ENCODE measurements around the gene INPP5A.
"Not testable (repeated sequence)": the region's sequence is repeated elsewhere in the genome, so short reads cannot be mapped to it uniquely, and the experiment has no call there.

Gene INPP5A

DNA sequence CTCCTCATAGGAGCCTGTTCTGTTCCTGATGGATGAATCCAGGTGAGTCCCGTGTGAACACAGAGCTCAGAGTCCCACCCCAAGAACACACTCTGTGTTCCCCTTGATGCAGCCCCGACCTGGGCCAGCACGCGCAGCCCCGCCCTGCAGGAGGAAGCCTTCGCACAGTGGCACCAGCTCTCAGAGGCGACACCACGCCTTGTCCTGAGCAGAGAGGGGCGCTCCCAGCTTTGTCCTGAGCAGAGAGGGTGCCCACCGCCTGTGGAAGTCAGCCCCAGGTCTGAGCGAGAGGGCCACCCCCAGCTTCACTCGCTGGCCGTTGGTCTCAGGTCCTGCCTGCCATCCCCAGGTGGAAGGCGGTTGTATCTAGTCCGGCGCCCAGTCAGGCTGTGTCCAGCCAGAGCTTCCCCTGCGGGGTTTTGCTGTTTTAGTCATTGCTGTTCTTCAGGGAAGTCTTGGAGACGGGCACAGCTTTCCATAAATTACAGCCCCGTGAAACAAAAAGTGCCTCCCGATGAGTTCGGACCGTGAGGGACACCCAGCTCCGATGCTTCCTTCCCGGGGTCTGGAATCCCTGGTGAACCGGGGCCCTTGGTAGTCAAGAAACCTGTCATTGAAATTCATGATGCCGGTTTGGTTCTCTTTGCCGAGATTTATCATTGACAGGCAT, 204.7 kb downstream of the INPP5A start:
- no peak for DNase-seq (ENCODE audit: low read depth in 2 of 2)

DNA sequence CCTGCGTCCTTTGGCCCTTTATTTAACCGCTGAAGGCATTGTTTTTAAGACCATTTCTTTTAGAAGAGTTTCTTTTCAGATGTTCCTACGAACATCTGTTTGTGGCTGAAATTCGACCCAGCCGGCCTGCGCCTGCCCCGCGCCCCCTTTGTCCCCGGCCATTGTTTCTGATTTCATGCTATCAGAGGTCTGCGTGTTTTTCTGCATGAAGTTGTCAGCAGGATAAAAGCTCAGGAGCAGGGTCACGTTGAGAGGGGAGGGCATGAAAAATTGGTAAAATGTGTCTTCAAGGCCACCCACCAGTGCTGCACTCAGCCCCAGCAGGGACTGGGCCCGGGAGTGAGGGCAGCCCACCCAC, 205.2 kb downstream of the INPP5A start:
- DNase-seq (ENCODE audit: low read depth in 2 of 2), result no peak

DNA sequence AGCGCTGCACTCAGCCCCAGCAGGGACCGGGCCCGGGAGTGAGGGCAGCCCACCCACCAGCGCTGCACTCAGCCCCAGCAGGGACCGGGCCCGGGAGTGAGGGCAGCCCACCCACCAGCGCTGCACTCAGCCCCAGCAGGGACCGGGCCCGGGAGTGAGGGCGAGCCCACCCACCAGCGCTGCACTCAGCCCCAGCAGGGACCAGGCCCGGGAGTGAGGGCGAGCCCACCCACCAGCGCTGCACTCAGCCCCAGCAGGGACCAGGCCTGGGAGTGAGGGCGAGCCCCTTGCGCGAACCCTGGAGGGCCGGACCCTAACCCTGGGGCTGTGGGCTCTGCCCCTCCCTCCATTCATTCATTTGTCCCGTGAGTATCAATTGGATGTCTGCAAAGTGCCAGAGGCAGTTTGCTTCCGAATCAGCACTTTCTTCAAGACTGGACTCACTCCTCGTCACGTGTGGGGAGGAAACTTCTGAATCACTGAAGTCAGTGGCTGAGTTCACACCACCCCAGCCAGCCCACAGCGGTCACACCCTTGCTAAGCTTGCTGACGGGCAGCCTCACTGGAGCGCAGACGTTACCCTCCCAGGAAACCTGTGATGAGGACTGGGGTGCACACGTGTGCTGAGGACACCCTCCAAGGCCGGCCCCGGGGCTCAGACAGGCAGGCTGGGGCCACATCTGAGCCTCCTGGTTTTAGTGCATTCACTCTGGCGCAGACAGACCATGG, 205.8 kb downstream of the INPP5A start:
- DNase-seq (ENCODE audit: low read depth in 2 of 2), result not testable (repeated sequence)

DNA sequence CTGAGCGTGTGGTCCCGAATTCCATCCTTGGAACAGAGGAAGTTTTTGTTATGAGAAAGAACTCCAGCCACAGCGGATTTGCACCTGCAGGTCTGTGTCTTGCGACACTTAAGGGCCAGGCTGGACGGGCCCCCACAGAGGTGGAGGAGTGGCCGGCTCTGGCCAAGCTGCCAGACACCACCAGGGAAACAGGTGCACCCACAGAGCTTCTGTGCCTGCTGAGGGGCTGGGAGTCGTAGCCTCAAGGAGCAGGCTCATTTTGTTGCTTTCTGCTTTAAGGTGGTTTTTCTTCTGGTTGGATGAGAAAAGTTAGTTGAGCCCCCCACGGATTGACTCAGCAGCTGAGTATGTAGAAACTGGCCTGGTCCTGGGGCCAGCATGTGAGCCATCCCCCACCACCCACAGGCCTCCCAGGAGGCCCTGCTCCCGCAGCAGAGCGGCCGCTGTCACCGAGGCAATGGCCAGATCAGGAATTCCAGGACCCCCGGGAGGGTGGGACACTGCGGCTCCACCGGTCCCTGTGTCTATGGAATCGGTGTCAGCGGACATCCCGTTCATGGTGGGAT, 206.4 kb downstream of the INPP5A start:
- DNase-seq (ENCODE audit: low read depth in 2 of 2), result no peak

DNA sequence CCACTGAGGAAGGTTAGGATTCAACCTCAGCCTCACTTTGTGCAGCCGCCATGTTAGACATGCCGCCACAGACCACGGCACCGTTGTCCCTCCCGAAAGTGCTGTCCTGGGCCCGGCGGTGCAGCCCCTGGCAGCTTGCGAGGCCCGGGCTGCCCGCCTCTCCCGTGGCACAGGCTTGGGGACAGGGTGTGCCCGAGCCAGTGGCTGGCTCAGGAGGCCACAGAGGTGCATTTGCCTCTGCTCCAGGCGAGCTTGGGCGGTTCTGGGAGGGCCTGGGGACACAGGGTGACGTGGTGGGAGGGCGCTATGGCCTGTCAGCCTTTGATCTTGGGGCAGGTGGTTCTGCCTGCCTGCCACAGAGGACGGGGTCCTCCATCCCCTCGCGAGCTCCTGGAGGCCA, 207.3 kb downstream of the INPP5A start:
- DNase-seq (ENCODE audit: low read depth in 2 of 2), result no peak

DNA sequence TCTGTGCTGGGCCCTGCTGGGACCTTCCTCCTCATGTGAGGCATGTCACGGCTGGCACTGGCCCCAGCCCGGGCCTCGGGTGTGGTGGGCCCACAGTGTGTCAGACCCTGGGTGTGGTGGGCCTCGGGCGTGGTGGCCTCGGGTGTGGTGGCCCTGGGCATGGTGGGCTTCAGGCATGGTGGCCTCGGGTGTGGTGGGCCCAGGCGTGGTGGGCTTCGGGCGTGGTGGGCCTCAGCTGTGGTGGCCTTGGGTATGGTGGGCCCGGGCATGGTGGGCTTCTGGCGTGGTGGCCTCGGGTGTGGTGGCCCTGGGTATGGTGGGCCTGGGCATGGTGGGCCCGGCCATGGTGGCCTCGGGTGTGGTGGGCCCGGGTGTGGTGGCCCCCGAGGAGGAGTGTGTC, 207.9 kb downstream of the INPP5A start:
- DNase-seq (ENCODE audit: low read depth in 2 of 2), result no peak

DNA sequence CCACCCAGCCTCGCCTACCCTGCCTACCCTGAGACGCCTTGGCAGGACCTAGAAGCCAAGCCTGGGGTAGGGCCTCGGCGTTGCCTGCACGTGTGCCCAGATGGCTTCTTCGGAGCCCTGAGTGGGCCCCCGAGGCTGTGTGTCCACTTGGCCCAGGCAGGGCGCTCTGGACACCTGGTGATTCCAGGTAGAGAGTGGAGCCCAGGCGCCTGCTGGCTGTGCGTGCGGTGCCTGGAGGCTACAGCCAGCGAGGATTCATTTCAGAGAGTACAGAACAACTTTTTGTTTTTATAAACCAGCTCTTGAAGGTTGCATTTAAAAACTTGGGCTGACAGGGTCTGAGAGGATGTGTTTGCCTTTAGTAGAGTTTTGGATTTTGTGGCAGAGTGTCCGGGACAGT, 208.4 kb downstream of the INPP5A start:
- no peak for DNase-seq (ENCODE audit: low read depth in 2 of 2)

DNA sequence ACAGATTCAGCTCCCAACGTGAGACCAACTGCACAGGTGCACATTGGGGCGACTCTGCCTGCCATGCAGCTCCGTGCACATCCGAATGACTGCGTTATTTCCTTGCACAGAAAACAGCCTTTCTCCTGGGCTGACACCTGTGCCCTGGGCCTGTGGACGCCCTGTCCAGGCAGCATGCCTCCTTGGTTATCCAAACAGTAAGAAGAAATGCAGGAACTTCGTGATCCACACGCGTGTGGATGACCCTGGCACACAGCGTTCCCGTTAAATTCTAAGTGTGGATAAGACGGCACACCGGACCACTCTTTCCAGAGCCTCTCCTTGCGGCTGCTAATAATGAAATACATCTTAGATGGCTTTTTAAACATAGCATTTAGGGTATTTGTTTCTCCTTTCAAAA, 208.8 kb downstream of the INPP5A start:
- DNase-seq (ENCODE audit: low read depth in 2 of 2), result no peak

DNA sequence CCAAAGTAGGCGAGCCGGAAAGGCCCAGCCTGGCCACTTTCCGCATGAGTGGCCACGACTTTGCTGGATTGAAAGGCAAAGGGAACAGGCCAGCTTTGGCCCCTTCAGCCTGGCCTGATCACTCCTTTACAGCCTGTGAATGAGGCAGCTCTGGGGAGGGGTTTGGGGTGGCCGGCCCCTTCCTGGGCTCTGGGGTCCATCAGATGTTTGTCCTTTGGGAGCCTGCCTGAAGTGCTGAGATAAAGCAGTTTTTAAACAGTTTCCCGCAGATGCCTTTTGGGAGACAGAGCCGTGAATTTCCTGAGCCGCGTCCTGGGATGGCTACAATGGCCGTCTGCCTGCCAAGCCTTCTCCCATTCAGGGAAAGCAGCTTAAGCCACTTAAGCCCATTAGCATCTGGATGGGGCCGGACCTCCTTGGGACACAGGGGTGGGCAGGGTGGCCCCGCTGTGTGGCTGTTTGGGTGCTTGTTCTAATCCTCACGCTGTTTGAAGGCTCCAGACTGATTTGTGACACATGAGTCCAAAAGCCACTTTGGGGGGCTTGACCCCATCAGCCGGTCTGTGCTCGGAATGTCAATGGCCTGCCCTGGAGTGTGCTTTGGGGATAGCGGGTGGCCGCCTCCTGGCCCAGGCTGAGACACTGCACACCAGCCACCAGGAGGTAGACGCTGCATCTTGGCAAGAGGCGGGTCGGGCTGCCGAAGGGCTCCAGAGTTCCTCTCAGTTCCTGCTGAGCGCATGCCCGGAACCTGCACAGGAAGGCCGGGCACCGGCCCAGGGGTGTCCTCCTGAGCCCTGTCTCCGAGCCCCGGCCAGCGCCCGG, 209.4 kb downstream of the INPP5A start:
- DNase-seq (ENCODE audit: low read depth in 2 of 2), result no peak

DNA sequence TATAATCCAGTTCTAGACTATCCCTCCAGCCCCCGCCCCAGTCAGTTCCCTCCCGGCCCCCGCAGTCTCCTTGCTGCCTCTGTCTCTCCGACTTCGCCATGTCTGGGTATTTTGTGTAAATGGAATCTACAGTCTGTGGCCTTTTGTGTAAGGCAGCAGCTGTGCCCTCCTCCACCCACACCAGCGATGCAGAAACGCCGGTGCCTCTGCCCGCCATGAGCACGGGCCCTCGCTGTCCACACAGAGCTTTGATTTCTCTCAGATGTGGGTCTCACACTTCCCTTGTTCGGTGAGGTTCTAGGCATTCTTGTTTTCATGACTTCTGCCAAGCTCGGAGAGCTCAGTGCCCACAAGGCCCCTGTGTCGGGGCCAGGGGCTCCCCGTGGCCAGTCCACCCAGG, 210.5 kb downstream of the INPP5A start:
- no peak for DNase-seq (ENCODE audit: low read depth in 2 of 2)

DNA sequence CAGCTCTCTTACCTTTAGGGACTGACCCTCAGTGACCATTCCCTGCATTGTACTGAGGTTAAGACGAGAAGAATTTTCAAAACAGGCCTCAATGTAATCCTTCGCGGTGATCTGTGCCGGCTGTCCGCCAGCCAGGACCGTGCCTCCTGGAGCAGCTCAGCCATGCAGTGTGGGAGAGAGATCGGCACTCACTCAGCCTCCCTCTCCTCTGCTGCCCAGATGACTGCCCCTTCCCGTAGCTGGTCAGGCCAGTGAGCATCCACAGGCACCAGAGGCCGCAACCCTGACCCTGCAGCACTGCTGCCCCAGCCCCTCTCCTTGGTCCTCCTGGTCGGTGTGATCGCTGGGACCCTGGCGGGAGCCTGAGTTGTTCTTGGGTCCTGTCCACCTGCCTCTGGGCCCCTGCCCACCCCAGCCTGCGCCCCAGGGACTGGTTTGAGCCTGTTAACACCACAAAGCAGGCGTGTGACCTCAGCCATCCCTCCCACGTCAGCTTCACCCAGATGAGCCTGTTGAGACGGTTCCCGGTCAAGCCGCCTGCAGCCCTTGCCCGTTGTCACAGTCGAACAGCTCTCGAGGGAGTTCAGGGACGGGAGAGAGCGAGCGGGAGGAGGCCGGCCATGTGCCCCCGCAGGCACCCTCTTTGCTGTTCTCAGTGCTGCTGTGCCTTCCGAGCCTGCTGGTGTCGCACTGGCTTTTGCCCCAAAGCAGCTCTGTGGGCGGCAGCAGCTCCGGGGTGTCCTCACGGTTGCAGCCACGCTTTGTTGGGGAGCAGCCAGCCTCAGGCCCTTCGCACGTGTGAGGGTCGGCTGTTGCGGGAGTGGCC, 211.2 kb downstream of the INPP5A start:
- no peak for DNase-seq (ENCODE audit: low read depth in 2 of 2)

DNA sequence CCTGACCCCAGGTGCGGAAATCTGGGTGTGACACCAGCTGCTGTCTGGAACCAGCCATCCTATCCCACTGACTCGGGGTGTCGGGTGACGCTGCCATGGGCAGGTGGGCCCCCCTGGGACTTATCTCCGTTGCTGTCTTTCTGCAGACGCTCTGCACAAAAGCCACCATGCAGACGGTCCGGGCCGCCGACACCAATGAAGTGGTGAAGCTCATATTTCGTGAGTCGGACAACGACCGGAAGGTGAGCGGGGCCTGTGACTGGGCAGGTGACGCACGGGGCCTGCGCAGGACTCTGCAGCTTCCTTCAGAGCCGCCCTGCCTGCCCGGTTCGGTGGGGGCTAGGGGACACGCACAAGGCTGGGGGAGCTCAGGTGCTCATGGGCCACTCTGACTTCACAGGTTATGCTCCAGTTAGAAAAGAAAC, 211.8 kb downstream of the INPP5A start:
- DNase-seq (ENCODE audit: low read depth in 2 of 2), result no peak

DNA sequence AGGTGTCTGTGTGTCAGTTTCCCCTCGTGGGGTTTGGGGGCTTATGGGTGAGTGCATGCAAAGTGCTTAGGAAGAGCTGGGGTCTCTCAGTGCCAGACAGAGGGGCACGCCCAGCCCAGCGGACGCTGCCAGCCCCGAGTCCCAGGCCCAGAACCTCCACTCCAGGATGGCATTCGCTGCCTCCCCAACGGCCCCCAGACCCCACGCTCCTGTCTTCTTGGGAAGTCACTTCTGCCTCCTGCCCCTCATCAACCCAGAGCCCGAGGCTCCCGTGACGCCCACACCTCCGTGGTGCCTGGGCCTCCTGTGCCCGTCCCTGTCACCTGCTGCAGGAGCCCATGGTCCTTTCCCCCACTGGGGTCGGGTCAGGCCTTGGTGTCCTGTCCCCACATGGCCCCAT, 213.3 kb downstream of the INPP5A start:
- DNase-seq (ENCODE audit: low read depth in 2 of 2), result no peak

DNA sequence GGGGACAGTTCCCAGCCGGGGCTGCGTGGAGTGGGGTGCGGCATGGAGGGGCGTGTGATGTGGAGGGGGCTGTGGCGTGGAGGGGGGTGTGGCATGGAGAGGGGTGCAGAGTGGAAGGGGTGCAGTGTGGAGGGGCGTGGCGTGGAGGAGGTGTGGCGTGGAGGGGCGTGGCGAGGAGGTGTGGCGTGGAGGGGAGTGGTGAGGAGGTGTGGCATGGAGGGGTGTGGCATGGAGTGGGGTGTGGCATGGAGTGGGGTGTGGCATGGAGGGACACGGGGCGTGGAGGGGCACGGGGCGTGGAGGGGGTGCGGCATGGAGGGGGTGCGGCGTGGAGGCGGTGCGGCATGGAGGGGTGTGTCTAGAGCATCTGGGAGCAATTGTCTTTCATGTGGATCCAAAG, 214.8 kb downstream of the INPP5A start:
- DNase-seq (ENCODE audit: low read depth in 2 of 2), result no peak

DNA sequence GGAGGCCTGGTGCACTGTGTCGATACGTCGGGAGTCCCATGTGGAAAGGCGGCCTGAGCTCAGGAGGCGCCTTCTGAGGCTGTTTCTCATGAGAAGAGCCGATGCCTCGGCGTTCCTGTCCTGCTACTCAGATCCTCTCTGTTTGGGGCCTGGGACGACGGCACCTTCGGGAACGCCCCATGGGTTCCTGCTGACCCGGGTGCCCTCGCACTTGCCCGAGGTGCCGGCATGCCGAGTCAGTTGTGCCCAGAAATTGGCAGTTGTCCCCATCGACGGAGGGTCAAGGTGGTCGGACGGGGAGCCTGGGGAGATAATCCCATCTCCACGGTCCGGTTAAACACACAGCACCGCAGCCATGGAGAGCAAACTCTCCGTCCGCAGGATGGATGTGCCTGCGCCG, 215.4 kb downstream of the INPP5A start:
- DNase-seq (ENCODE audit: low read depth in 2 of 2), result no peak

DNA sequence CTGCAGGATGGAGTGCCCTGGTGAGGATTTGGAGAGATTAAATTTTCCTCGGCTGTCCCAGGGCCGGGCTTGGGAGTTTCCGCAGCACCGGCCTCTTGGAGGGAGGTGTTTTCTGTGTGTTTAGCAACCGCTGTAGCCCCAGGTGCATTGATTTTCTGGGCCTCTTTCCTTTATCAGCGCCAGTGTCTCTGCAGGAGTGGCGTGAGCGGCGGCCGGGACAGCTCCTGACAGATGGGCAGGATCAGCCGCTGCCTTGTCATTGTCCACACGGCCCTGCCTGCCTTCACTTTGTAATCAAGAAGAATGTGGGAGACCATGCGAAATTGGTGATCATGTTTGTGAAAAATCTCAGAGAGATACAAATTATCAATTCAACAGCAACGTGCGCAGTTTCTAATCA, 216.0 kb downstream of the INPP5A start:
- no peak for DNase-seq (ENCODE audit: low read depth in 2 of 2)

DNA sequence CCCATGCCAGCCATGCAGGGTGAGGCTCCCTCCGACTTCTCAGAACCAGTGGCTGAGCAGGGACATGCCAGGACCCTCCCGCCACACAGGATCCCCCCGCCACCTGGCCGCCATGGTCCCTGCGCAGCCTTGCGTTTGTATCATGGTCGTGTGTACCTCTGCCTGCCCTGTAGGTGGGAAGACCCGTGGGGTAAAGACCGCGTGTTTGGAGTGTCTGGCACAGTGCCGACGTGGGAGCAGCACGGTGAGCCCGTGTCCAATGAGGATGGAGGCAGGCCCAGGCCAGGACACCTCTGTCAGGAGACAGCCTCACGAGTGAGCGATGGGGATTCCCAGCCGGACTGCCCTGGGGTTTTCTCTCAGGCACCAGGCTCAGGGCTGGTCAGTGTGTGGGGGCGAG, 216.5 kb downstream of the INPP5A start:
- no peak for DNase-seq (ENCODE audit: low read depth in 2 of 2)

DNA sequence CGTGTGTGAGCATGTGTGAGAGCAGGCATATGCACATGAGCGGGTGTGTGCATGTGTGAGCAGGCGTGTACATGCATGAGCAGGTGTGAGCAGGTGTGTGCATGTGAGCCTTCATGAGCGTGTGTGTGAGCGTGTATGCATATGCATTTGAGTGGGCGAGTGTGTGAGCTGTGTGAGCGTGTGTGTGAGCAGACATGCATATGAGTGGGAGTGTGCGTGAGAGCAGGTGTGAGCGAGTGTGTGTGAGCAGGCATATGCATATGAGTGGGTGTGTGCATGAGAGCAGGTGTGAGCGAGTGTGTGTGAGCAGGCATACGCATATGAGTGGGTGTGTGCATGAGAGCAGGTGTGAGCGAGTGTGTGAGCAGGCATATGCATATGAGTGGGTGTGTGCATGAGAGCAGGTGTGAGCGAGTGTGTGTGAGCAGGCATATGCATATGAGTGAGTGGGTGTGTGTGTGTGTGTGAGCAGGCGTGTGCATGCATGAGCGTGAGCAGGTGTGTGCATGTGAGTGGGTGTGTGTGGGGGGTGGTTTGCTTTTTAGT, 217.7 kb downstream of the INPP5A start:
- DNase-seq (ENCODE audit: low read depth in 2 of 2), result no peak

DNA sequence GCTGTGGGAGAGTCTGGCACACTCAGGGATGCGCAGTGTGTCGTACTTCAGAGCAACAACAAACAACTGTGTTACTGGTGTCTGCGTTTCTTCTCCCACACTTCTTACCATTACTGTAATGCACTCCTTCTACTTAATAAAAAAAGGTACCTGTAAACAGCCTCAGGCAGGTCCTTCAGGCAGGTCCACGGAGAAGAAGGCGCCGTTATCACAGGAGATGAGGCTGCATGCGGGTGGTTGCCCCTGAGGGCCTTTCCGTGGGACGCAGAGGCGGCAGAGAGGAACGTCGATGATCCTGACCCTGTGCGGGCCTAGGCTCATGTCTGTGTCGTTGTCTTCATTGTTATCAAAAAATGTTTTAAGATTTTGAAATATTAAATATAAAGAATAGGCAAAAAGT, 219.0 kb downstream of the INPP5A start:
- no peak for DNase-seq (ENCODE audit: low read depth in 2 of 2)

DNA sequence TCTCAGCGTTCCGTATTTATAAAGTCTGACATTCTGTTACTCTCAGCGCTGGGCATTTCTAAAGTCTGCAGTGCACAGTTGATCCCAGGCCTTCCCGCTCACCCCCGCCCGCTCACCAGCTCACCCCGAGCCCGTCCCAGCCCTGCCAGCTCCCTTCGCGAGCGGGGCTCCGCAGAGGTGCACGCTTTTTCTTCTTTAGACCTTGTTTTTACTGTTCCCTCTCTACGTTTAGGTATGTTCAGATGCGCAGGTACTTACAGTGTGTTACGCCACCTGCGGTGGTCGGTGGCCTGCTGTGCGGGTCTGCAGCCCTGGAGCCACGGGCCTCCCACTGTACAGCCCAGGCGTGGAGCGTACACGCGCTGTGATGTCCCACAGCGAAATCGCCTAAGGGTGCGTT, 219.6 kb downstream of the INPP5A start:
- DNase-seq (ENCODE audit: low read depth in 2 of 2), result no peak

DNA sequence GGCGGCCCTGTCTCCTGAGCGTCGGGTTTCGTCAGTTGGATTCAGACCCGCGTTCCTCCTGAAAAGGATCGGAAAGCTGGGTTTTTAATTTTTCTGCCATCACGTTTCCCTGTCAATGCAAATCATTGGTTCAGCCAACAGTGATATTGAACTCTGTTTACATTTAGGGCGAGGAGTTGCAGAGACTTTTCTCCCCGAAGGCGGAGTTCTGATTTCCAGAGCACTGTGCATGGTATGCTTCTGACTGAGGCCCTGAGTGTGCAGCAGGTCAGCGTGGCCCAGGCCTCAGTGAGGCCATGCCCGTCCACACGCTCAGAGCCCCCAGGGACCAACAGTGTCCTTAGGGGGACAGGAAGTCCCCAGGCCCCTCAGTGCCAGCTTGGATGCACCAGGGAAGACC, 221.3 kb downstream of the INPP5A start:
- DNase-seq (ENCODE audit: low read depth in 2 of 2), result no peak
